ENCODE data around the gene MYBPC2. TPM values are rescaled to one million over a fixed set of nuclear protein-coding genes. Genes with fewer than 3 reads are reported as not detected.

The MYBPC2 gene
- total RNA-seq, 1 donor, result not detected

GRCh38 chr19:50451223-50451534 is 18.5 kb downstream of the MYBPC2 start:
- TF ChIP-seq CTCF (IDR thresholded peaks at IDR 0.05; ENCODE audit: insufficient read depth, low read length), result no peak
- no peak for DNase-seq (ENCODE audit: low read depth)
- no peak overlapping the region for H3K4me3 ChIP-seq (ENCODE audit: low read depth, low read length)

- no peak for TF ChIP-seq CTCF (IDR thresholded peaks at IDR 0.05; ENCODE audit: insufficient read depth, low read length)
- no peak overlapping the region for H3K4me3 ChIP-seq (ENCODE audit: low read depth, low read length)
- DNase-seq (ENCODE audit: low read depth), result no peak
Measured at GRCh38 chr19:50453243-50453642, 20.6 kb downstream of the MYBPC2 start.

- no peak overlapping the region for H3K4me3 ChIP-seq (ENCODE audit: low read depth, low read length)
- no peak for TF ChIP-seq CTCF (IDR thresholded peaks at IDR 0.05; ENCODE audit: insufficient read depth, low read length)
- DNase-seq (ENCODE audit: low read depth), result no peak
Measured at GRCh38 chr19:50455992-50456391, 23.3 kb downstream of the MYBPC2 start.

- no peak overlapping the region for H3K4me3 ChIP-seq (ENCODE audit: low read depth, low read length)
- no peak for TF ChIP-seq CTCF (IDR thresholded peaks at IDR 0.05; ENCODE audit: insufficient read depth, low read length)
- DNase-seq (ENCODE audit: low read depth), result no peak
Measured at GRCh38 chr19:50457300-50457699, 24.6 kb downstream of the MYBPC2 start.

GRCh38 chr19:50458396-50459066 is 25.8 kb downstream of the MYBPC2 start:
- peak; percentile 6 for DNase-seq (ENCODE audit: low read depth)
- no peak for TF ChIP-seq CTCF (IDR thresholded peaks at IDR 0.05; ENCODE audit: insufficient read depth, low read length)
- no peak overlapping the region for H3K4me3 ChIP-seq (ENCODE audit: low read depth, low read length)

GRCh38 chr19:50459067-50459456 is 26.4 kb downstream of the MYBPC2 start:
- DNase-seq (ENCODE audit: low read depth), result no peak
- H3K4me3 ChIP-seq (ENCODE audit: low read depth, low read length), result no peak overlapping the region
- TF ChIP-seq CTCF (IDR thresholded peaks at IDR 0.05; ENCODE audit: insufficient read depth, low read length), result no peak

GRCh38 chr19:50459638-50460037 is 26.9 kb downstream of the MYBPC2 start:
- no peak for TF ChIP-seq CTCF (IDR thresholded peaks at IDR 0.05; ENCODE audit: insufficient read depth, low read length)
- no peak overlapping the region for H3K4me3 ChIP-seq (ENCODE audit: low read depth, low read length)
- DNase-seq (ENCODE audit: low read depth), result no peak
